ENCODE results near the gene CDK11B.

GRCh38 chr1:1600861-1601563, 57.8 kb downstream of the CDK11B start:
- TF ChIP-seq, protein P1, sequence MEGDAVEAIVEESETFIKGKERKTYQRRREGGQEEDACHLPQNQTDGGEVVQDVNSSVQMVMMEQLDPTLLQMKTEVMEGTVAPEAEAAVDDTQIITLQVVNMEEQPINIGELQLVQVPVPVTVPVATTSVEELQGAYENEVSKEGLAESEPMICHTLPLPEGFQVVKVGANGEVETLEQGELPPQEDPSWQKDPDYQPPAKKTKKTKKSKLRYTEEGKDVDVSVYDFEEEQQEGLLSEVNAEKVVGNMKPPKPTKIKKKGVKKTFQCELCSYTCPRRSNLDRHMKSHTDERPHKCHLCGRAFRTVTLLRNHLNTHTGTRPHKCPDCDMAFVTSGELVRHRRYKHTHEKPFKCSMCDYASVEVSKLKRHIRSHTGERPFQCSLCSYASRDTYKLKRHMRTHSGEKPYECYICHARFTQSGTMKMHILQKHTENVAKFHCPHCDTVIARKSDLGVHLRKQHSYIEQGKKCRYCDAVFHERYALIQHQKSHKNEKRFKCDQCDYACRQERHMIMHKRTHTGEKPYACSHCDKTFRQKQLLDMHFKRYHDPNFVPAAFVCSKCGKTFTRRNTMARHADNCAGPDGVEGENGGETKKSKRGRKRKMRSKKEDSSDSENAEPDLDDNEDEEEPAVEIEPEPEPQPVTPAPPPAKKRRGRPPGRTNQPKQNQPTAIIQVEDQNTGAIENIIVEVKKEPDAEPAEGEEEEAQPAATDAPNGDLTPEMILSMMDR (conservative IDR thresholded peaks at IDR 0.05; ENCODE audit: low read depth in 2 of 2) = no peak
- TF ChIP-seq POLR2AphosphoS5 (IDR thresholded peaks at IDR 0.05; ENCODE audit: low read depth) (no peak), REST (IDR thresholded peaks at IDR 0.05; ENCODE audit: unreplicated experiment) (no peak), CREB1 (CRISPR knock-in tag; IDR thresholded peaks at IDR 0.05; ENCODE audit: low read depth) (no peak), JUNB (IDR thresholded peaks at IDR 0.05; ENCODE audit: unreplicated experiment) (no peak), EZH2 (IDR thresholded peaks at IDR 0.05; ENCODE audit: low read depth, unreplicated experiment) (no peak), ZNF114 (CRISPR knock-in tag; IDR thresholded peaks at IDR 0.05) (no peak), EZH2phosphoT487 (IDR thresholded peaks at IDR 0.05; ENCODE audit: unreplicated experiment) (no peak), ZNF331 (CRISPR knock-in tag; IDR thresholded peaks at IDR 0.05; ENCODE audit: low read depth) (no peak), STAT1 (IDR thresholded peaks at IDR 0.05; ENCODE audit: unreplicated experiment) (no peak), NANOG (IDR thresholded peaks at IDR 0.05; ENCODE audit: borderline replicate concordance) (no peak)
- TF ChIP-seq, protein P2, sequence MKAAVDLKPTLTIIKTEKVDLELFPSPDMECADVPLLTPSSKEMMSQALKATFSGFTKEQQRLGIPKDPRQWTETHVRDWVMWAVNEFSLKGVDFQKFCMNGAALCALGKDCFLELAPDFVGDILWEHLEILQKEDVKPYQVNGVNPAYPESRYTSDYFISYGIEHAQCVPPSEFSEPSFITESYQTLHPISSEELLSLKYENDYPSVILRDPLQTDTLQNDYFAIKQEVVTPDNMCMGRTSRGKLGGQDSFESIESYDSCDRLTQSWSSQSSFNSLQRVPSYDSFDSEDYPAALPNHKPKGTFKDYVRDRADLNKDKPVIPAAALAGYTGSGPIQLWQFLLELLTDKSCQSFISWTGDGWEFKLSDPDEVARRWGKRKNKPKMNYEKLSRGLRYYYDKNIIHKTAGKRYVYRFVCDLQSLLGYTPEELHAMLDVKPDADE (IDR thresholded peaks at IDR 0.05) = no peak
